GM19025 (cell line): Measurements from ENCODE around the gene METTL25B.
A peak's percentile ranks its signal among the peaks of the same experiment; 100 is the strongest.

ENCODE experiments used
- ATAC-seq: cut with Tn5 transposase; IDR thresholded peaks from one replicate; pipeline ENCODE4 v1.9.1; 2021; ENCODE audit warnings: mild to moderate bottlenecking, low read depth, moderate library complexity; ENCODE audit not compliant: unreplicated experiment

The METTL25B gene

DNA sequence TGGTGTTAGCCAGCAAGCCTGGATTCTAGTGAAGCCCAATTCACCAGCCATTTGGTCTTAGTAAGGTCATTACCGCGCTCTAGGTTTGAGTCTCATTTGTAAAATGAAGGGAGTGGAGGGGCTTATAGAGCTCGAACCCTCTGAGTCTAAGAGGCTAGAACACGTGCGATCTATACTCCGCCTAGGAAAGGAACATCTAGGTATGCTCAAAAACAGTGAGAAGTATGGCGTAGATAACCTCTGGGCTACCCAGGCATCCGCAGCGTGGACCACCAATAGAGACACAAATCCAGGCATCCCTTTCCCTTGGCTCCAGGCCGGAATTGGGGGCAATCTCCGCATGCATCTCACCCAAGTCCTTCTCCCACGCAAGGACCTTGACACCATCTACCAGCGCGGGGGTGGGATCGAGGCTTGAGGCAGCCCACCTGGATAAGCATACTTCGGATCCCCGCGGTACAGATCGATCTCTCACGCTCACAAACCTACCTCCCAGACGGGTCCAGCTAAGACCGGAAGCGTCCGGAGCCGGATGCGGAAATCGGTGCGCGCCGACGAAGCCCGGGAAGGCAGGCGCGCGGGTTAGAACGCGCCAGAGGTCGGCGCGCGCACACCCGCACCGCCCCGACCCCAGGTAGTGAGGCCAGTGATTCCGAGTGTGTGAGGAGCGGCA lies at the start of gene METTL25B:
Gene METTL25B (plus strand): TSS at position 544 of the 673 bp plus-strand sequence. CDS start 636 bp downstream, outside the sequence.
- peak; percentile 67 for ATAC-seq

DNA sequence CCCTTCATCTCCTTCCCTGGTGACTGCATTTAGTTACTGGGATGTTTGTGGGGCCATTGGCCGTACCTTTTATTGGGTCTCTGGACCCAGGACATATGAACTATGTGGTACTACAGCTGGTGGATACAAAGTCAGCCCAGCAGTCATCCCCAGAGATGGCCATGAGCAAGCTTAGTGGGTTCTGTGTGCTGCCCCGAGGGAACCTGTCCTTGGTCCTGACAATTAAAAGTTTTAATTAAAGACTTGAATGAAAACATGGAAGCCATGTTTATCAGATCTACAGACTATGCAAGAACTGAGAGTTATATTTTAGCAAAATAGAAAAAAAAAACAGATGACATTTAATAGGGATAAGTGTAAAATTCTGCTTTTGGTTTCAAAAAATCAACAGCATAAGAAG lies 48.2 kb upstream of the METTL25B start:
- ATAC-seq: no peak

DNA sequence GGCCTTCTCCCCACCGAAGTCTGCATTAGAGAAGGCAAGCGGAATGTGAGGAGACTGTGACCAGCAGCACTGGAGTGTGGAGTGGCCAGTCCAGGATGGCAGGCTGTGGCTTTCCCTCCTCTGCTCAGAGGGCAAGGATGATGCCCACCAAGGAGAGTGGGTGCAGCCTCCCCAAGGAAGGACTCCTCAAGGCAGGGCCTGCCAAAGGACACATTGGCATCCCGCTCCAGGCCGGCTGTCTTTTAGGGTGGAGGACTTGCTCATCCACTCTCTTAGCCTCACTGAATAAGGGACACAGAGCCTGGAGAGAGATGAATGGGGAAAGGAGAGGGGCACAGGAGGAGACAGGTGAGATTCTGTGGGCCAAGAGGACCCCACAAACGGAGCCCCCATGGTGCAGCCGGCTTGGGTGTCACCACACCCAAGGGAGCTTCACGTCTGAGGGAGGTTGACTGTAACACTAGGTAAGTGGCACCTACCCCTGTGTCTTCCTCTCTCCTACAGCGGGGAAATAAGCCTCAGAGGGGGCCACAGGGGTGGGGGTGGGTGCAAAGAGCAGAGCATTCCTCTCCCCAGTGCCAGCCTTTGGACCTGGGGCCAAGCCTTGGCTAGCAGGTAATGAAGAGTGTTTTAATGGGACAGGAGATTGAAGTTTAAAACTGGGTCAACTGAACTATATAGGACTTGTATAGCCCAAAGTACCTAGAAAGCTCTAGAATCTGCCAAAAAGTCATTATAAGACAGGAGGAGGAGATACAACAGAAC lies 46.9 kb upstream of the METTL25B start:
- ATAC-seq: no peak

GRCh38 chr1:156682166-156682890 lies 45.9 kb upstream of the METTL25B start:
- no peak for ATAC-seq

DNA sequence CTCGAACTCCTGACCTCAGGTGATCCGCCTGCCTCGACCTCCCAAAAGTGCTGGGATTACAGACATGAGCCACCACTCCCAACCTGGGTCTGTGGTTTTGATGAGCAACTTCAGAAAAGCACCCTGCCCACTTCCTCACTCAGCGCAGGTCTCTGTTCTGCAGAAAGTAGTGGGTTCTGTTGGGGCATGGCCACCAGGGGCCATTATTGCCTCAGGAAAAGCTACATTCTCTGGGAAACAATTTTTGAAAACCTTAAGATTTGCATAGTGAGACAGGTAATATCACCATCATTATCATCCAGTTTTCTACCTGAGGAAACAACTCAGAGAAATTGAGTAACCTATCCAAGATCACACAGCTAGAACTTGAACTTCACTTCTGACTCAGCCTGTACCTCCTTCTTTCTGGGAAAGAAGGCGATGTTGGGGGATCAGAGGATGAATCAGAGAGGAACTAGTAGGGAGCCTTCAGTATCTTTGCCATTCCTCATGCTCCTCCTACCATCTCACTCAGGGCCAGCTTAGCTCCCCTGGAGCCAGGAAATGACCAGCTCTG lies 44.0 kb upstream of the METTL25B start:
- ATAC-seq: no peak

DNA sequence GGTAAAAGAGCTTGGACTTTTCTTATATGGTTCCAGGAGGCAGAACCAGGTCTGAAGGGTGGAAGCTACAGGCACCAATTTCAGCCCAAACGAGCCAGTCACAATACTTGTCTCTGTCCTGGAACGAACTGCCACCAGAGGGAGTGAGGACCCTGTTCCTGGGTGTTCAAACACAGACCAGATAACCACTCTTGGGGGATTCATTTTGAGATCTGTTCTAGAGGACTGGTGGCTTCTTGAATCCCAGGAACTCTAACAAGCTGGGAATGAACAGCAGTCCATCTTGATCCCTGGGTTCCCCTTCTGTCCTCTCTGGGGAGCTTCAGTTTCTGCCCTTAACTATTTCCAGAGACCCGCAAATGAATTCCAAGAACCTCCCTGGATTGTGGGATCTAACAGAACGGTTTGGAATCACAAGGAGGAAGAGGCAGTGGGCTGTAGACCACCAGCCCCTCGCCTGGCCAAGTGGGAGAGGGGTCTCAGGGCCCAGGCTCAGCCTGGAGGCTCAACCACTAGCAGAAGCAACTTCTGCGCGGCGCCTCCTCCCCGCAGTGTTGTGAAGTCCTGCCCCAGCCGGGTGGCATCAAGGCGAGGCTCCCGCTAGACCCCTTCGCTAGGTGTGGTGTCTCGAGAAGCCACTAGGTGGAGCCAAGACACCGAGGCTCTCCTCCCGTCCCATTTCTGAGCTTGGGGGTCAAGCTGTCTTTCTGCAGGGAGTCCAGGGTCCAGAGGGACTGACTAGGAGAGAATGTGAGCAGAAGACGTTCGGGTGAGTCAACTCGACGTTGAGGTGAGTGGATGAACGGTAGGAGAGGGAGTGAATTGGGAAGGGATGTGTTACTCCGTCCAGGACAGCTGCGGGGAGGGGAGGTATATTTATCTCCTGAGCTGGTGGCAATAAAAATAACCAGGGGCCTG lies 39.0 kb upstream of the METTL25B start:
- ATAC-seq: no peak

GRCh38 chr1:156689953-156690674 lies 38.2 kb upstream of the METTL25B start:
- ATAC-seq: no peak

DNA sequence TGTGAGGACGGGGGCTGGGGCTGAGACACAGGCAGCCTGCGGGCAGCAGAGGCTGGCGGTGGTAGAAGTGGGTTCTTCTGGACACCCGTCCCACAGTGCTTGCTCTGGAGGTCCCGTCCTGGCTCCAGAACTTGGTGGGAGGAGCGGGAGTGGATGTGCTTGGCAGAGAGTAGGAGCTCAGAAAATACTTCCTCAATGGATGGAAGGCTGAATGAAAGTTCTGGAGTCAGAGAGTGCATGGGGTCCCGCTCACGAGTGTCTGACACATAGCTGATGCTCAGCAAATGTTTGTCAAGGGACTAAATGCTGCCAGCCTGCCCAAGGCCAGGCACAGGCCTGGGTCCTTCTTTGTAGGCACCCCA lies 37.6 kb upstream of the METTL25B start:
- no peak for ATAC-seq

DNA sequence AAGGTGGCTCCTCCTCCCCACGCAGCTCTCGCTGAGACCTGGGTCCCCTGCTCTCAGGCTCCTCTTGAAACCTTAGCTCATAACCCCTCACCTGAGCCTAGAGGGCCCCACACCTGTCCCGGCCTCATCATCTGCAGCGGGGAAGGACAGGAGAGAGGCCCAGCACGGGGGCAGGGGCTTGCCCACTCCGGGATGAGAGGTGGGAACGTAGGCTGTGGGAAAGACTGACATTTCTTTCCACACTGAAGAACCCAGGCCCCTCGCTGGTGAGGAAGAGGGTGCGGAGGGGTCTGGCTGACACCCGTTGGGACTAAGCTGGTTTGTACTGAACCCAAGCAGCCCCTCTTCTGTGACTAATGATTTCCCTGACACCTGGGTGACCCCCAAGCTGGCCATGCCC lies 37.1 kb upstream of the METTL25B start:
- no peak for ATAC-seq

DNA sequence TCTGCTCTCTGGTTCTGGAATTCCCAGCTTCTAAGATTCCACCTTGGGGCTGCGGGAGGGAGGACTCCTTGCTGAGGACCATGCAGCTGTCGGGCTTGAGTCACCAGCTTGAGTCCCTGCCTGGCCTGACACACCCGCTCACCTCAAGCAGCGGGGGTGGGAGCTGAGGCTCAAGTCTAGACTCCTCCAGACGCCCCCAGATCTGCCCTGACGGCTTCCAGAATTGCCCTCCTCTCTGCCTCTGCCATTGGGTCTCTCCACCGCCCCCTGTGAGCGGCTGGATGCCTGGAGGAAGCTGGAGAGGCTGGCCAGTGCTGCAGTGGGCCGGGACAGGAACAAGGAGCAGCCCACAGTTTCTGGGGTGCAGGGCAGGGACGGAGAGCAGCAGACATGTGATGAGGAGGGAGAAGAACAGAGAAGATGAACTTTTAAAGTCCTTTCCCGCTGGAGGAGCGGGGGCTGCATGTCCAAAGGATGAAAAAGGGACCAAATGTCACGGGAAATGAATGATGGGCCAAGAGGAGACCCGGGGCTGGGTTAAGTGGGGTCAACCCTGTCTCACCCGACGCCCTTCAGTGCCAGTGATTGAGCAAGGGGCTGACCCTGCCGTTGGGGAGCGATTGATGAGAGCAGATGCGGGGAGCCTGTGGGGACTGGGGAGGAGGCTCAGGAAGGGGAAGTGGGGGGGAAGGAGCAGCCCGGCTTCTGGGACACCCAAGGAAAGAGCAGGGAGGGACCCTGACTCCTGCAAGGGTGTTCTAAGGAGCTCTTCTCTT lies 36.4 kb upstream of the METTL25B start:
- ATAC-seq: no peak

DNA sequence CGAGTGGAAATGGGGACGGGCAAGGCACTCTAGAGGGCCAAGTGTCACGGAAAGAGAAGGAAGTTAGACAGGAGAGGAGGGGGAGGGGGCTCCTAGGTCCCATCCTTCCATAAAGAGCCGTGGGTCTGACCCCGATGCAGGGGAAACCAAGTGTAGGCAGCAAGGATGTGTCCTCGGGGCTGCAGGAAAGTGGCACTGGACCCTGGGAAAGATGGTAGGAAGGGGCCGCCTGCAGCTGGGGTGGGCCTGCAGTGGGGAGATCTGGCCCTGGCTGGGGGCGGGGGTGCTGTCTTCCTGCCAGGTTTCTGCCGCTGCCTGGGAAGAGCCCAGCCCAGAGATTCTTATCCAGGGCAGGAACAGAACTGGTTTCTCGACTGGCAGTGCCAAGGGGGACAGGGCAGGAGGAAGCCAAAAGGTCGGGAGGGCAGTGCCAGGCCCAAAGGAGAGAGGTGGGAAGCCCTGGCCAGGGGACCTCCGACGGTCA lies 35.8 kb upstream of the METTL25B start:
- no peak for ATAC-seq

DNA sequence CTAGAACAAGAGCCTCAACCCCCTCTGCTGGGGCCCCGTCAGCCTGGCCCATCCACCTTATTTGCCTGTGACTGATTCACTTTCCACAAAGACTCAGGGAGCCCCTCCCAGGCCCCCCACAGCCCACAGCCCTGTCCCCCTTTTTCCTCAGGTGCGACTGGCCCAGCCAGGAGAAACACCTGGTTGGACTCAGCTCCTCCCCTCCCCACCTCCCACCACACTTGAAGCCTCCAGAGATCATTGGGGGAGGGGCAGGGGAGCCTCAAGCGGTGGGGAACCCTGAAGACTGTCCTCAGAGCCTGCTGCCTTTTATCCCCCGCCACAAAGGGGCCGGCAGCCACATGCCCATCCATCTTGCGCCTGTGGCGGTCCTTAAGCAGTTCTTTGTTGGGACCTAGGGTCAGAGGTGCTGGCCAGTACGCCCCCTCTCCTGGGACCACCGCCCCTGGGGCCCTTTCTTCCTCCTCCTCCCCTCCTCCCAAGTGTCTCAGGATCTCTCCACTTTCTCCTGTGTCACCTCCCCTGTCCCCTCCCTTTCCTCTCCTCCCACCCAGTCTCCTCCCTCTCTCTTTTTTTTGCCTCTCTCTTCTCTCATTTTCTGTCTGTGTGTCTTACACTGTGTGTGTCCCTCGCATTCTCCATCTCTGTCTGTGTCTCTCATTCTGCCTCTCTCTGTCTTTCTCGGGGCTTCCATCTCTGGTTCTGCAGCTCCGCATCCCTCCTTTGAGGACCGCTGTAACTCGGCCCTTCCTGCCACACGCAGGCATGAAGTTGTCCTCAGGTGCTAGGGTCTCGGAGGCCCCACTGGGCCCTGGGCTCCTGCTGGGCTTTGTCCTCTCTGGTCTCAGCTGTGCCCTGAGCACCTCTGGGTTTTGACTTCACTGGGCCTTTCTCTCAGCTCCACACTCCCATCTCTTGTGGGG lies 35.1 kb upstream of the METTL25B start:
- no peak for ATAC-seq

DNA sequence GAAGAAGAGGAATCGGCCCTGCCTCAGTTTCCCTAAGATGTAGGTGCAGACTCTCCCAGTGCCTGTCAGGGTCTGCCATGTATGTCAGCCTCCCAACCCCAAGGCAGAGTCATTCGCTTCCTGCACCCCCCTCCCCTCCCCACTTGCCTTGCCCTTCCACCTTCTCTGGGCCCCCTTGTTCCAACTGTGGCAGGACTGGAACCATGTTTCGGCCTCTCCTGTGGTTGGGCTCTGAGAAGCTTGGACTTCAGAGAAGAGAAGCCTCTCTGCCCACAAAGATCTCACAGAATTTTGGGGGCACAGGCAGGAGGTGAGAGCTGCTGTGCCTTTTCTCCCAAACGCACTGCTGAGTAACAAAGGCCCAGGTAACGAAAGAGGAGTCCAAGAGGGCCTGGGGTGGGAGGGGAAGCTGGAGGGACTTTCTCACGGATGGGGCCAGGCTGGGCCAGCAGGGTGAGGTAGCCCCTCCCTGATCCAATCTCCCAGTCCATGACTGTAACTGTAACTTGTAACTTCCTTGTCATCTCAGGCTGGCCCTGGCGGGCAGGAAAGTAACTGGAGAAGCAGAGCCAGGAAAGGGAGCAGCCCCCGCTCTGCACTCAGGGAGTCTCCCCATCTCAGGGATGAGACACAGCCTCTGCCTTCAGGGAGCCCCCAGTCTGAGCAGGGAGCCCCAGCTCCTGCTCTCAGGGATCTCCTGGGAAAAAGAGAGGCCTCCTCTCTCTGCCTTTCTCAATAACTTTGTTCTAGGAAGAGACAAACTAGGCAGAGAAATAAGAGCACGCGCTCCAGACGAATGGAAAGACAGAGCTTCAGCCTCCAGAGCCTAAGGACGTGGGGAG lies 34.2 kb upstream of the METTL25B start:
- no peak for ATAC-seq

- no peak for ATAC-seq
Measured at GRCh38 chr1:156694690-156694962, 33.6 kb upstream of the METTL25B start.

- no peak for ATAC-seq
Measured at GRCh38 chr1:156696755-156697154, 31.5 kb upstream of the METTL25B start.

- no peak for ATAC-seq
Measured at GRCh38 chr1:156697481-156697880, 30.8 kb upstream of the METTL25B start.

DNA sequence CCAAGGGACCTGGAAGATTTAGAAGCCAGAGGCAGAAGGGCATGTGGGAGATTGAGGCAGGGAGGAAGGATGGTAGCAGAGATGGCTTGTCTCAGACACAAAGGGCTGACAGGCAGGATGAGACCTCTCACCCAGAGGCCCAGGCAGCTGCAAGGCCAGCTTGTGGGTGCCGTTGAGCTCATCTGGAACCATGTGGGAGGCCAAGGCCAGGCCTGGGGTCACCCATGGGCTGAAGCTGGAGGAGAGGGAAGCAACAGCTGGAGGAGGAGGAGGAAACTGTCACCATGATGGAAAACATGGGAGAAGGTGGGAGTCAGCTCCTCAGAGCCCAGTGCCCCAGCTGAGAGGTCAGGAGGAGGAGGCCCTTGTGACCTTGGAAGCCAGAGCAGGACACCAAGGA lies 29.3 kb upstream of the METTL25B start:
- no peak for ATAC-seq
